ENCODE results near the gene HMG20A. TPM values are rescaled to one million over a fixed set of nuclear protein-coding genes. Genes with fewer than 3 reads are reported as not detected.

HMG20A gene
- total and polyA plus RNA-seq, 10 of the 15 experiments (the other 5 are each of a cell fraction or from before 2014, with no cell fraction given), result 30.0 to 98.7 (median 46.8) TPM

- TF ChIP-seq, protein P1, sequence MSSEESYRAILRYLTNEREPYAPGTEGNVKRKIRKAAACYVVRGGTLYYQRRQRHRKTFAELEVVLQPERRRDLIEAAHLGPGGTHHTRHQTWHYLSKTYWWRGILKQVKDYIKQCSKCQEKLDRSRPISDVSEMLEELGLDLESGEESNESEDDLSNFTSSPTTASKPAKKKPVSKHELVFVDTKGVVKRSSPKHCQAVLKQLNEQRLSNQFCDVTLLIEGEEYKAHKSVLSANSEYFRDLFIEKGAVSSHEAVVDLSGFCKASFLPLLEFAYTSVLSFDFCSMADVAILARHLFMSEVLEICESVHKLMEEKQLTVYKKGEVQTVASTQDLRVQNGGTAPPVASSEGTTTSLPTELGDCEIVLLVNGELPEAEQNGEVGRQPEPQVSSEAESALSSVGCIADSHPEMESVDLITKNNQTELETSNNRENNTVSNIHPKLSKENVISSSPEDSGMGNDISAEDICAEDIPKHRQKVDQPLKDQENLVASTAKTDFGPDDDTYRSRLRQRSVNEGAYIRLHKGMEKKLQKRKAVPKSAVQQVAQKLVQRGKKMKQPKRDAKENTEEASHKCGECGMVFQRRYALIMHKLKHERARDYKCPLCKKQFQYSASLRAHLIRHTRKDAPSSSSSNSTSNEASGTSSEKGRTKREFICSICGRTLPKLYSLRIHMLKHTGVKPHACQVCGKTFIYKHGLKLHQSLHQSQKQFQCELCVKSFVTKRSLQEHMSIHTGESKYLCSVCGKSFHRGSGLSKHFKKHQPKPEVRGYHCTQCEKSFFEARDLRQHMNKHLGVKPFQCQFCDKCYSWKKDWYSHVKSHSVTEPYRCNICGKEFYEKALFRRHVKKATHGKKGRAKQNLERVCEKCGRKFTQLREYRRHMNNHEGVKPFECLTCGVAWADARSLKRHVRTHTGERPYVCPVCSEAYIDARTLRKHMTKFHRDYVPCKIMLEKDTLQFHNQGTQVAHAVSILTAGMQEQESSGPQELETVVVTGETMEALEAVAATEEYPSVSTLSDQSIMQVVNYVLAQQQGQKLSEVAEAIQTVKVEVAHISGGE (CRISPR knock-in tag; IDR thresholded peaks at IDR 0.05), result no peak
- TF ChIP-seq NFIC (IDR thresholded peaks at IDR 0.05; ENCODE audit: low read depth, low read length) (peak; percentile 34; the same call in 1 of the 2 replicates), BRCA1 (IDR thresholded peaks at IDR 0.05; ENCODE audit: low read depth, low read length) (no peak), SPI1 (IDR thresholded peaks at IDR 0.05; ENCODE audit: borderline replicate concordance, insufficient read depth, low read depth, low read length) (peak; percentile 33; the same call in 1 of the 2 replicates), CBFB (IDR thresholded peaks at IDR 0.05; ENCODE audit: low read depth) (no peak), ZNF217 (IDR thresholded peaks at IDR 0.05) (no peak), TAF1 (IDR thresholded peaks at IDR 0.05; ENCODE audit: borderline replicate concordance, low read depth, low read length) (no peak), ZNF274 (IDR thresholded peaks at IDR 0.05; ENCODE audit: insufficient read depth, insufficient read length) (no peak)
- TF ChIP-seq, protein P2, sequence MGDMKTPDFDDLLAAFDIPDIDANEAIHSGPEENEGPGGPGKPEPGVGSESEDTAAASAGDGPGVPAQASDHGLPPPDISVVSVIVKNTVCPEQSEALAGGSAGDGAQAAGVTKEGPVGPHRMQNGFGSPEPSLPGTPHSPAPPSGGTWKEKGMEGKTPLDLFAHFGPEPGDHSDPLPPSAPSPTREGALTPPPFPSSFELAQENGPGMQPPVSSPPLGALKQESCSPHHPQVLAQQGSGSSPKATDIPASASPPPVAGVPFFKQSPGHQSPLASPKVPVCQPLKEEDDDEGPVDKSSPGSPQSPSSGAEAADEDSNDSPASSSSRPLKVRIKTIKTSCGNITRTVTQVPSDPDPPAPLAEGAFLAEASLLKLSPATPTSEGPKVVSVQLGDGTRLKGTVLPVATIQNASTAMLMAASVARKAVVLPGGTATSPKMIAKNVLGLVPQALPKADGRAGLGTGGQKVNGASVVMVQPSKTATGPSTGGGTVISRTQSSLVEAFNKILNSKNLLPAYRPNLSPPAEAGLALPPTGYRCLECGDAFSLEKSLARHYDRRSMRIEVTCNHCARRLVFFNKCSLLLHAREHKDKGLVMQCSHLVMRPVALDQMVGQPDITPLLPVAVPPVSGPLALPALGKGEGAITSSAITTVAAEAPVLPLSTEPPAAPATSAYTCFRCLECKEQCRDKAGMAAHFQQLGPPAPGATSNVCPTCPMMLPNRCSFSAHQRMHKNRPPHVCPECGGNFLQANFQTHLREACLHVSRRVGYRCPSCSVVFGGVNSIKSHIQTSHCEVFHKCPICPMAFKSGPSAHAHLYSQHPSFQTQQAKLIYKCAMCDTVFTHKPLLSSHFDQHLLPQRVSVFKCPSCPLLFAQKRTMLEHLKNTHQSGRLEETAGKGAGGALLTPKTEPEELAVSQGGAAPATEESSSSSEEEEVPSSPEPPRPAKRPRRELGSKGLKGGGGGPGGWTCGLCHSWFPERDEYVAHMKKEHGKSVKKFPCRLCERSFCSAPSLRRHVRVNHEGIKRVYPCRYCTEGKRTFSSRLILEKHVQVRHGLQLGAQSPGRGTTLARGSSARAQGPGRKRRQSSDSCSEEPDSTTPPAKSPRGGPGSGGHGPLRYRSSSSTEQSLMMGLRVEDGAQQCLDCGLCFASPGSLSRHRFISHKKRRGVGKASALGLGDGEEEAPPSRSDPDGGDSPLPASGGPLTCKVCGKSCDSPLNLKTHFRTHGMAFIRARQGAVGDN (IDR thresholded peaks at IDR 0.05), result no peak; the same call in 1 of the 2 replicates
- TF ChIP-seq, protein P3, sequence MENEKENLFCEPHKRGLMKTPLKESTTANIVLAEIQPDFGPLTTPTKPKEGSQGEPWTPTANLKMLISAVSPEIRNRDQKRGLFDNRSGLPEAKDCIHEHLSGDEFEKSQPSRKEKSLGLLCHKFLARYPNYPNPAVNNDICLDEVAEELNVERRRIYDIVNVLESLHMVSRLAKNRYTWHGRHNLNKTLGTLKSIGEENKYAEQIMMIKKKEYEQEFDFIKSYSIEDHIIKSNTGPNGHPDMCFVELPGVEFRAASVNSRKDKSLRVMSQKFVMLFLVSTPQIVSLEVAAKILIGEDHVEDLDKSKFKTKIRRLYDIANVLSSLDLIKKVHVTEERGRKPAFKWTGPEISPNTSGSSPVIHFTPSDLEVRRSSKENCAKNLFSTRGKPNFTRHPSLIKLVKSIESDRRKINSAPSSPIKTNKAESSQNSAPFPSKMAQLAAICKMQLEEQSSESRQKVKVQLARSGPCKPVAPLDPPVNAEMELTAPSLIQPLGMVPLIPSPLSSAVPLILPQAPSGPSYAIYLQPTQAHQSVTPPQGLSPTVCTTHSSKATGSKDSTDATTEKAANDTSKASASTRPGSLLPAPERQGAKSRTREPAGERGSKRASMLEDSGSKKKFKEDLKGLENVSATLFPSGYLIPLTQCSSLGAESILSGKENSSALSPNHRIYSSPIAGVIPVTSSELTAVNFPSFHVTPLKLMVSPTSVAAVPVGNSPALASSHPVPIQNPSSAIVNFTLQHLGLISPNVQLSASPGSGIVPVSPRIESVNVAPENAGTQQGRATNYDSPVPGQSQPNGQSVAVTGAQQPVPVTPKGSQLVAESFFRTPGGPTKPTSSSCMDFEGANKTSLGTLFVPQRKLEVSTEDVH (IDR thresholded peaks at IDR 0.05; ENCODE audit: low read depth, partially characterized antibody), result no peak
- TF ChIP-seq, protein P4, sequence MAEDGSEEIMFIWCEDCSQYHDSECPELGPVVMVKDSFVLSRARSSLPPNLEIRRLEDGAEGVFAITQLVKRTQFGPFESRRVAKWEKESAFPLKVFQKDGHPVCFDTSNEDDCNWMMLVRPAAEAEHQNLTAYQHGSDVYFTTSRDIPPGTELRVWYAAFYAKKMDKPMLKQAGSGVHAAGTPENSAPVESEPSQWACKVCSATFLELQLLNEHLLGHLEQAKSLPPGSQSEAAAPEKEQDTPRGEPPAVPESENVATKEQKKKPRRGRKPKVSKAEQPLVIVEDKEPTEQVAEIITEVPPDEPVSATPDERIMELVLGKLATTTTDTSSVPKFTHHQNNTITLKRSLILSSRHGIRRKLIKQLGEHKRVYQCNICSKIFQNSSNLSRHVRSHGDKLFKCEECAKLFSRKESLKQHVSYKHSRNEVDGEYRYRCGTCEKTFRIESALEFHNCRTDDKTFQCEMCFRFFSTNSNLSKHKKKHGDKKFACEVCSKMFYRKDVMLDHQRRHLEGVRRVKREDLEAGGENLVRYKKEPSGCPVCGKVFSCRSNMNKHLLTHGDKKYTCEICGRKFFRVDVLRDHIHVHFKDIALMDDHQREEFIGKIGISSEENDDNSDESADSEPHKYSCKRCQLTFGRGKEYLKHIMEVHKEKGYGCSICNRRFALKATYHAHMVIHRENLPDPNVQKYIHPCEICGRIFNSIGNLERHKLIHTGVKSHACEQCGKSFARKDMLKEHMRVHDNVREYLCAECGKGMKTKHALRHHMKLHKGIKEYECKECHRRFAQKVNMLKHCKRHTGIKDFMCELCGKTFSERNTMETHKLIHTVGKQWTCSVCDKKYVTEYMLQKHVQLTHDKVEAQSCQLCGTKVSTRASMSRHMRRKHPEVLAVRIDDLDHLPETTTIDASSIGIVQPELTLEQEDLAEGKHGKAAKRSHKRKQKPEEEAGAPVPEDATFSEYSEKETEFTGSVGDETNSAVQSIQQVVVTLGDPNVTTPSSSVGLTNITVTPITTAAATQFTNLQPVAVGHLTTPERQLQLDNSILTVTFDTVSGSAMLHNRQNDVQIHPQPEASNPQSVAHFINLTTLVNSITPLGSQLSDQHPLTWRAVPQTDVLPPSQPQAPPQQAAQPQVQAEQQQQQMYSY (CRISPR knock-in tag; IDR thresholded peaks at IDR 0.05), result no peak
Measured at GRCh38 chr15:77409259-77410156, 11.2 kb upstream of the HMG20A start (continued).
